K562 (cell line): ENCODE measurements around the gene GPRC5B. TPM values are rescaled to one million over a fixed set of nuclear protein-coding genes. Genes with fewer than 3 reads are reported as not detected.

ENCODE experiments used
- ATAC-seq: fragments of 200-7000 bp; cut with Tn5 transposase; 3 replicates; pipeline ENCODE4 v1.9.1; 2020; ENCODE audit warnings: moderate library complexity
- BruUV-seq: library from RNA; stranded (reverse); fragments of 400-500 nt; replicated peaks from 2 replicates; lab custom pipeline; 2021; lab: Mats Ljungman, UMichigan
- CTCF ChIA-PET: fragments of 300-600 bp; formaldehyde crosslinking; extraction: SDS; loops from one replicate; lab custom pipeline; 2021; ENCODE audit warnings: low intra/inter-chr PET ratio; lab: Yijun Ruan, JAX
- POLR2A ChIA-PET: fragments of 300-600, 350-650 bp; sonication (Branson Sonifier 250); formaldehyde crosslinking; extraction: SDS; loops from one replicate; lab custom pipeline; 2021; ENCODE audit warnings: antibody characterized with exemption, inconsistent platforms; lab: Yijun Ruan, JAX
- DNase-seq, 4 experiments: peaks; one replicate each; pipeline versions ENCODE4 v3.0.0 to v3.0.0-alpha.2; 2011 to 2018; ENCODE audit warnings: low spot score in 3 of 4, mixed read lengths in 3 of 4; ENCODE audit errors: extremely low read depth in 1 of 4
- FAIRE-seq: peaks from 2 replicates; lab custom pipeline; 2011; peaks lifted over from hg19 to GRCh38; lab: Jason Lieb, UNC
- H2AFZ ChIP-seq: 2 replicates; pipeline ENCODE4 v1.6.0; 2011; ENCODE audit warnings: low read depth, low read length, control low read depth, inconsistent platforms
- H3K27ac ChIP-seq: fragments of 200-600 bp; 3 replicates; pipeline ENCODE4 v1.8.0; 2011; ENCODE audit warnings: low read depth, mild to moderate bottlenecking, control low read depth, inconsistent platforms, low read length, moderate library complexity, mixed read lengths; ENCODE audit errors: extremely low read depth
- H3K27me3 ChIP-seq, 2 experiments: fragments of 300-600 bp in 1 of 2; 2 replicates in 1 of 2; 3 replicates in 1 of 2; pipeline versions ENCODE4 v1.6.0 to v1.8.0; 2011; ENCODE audit warnings: inconsistent platforms in 2 of 2, low read length in 2 of 2, mild to moderate bottlenecking in 1 of 2, mixed read lengths in 1 of 2, moderate library complexity in 1 of 2; ENCODE audit not compliant: control insufficient read depth in 2 of 2, insufficient read depth in 2 of 2
- H3K36me3 ChIP-seq: fragments of 300-600 bp; 3 replicates; pipeline ENCODE4 v1.8.0; 2011; ENCODE audit warnings: mild to moderate bottlenecking, low read length, inconsistent platforms; ENCODE audit not compliant: control insufficient read depth, insufficient read depth
- H3K4me1 ChIP-seq, 2 experiments: fragments of 200-600 bp in 1 of 2; replicated peaks in 1 of 2; 2 replicates in 1 of 2; 3 replicates in 1 of 2; pipeline versions ENCODE4 v1.5.1 to v1.8.0; 2011; ENCODE audit warnings: inconsistent platforms in 2 of 2, low read length in 2 of 2, mild to moderate bottlenecking in 1 of 2, mixed read lengths in 1 of 2, moderate library complexity in 1 of 2; ENCODE audit not compliant: control insufficient read depth in 2 of 2, insufficient read depth in 2 of 2
- H3K4me2 ChIP-seq: 2 replicates; pipeline ENCODE4 v1.6.1; 2011; ENCODE audit warnings: low read length, control low read depth, inconsistent platforms, mixed read lengths; ENCODE audit not compliant: insufficient read depth
- H3K4me3 ChIP-seq: fragments of 200-600 bp; sonication (generic), shearing (Covaris generic); 2 replicates; pipeline ENCODE4 v1.5.1; 2016; ENCODE audit warnings: control low read depth, inconsistent platforms
- H3K79me2 ChIP-seq: fragments of 200-600 bp; 3 replicates; pipeline ENCODE4 v1.8.0; 2011; ENCODE audit warnings: low read length, inconsistent platforms; ENCODE audit not compliant: control insufficient read depth, insufficient read depth
- H3K9ac ChIP-seq, 2 experiments: 2 replicates each; pipeline versions ENCODE4 v1.6.0 to v1.6.1; 2011; ENCODE audit warnings: low read depth in 2 of 2, low read length in 2 of 2, control low read depth in 1 of 2, inconsistent platforms in 1 of 2, mild to moderate bottlenecking in 1 of 2, mixed read lengths in 1 of 2; ENCODE audit not compliant: insufficient read depth in 1 of 2
- H3K9me1 ChIP-seq: one replicate; pipeline ENCODE4 v1.6.0; 2011; ENCODE audit warnings: inconsistent platforms, mild to moderate bottlenecking, low read length, moderate library complexity; ENCODE audit not compliant: control insufficient read depth, insufficient read depth
- H3K9me3 ChIP-seq: replicated peaks from 2 replicates; pipeline ENCODE4 v1.5.1; 2011; ENCODE audit warnings: low read depth, low read length, inconsistent platforms; ENCODE audit not compliant: control insufficient read depth, insufficient read depth
- H4K20me1 ChIP-seq: replicated peaks from 2 replicates; pipeline ENCODE4 v1.6.1; 2011; ENCODE audit warnings: low read length, inconsistent platforms, mixed read lengths; ENCODE audit not compliant: control insufficient read depth, insufficient read depth
- ARID2 ChIP-seq: fragments of 450-650 bp; IDR thresholded peaks from 2 replicates; pipeline ENCODE4 v1.6.1; 2017; ENCODE audit warnings: antibody characterized with exemption, mild to moderate bottlenecking
- GATAD2B ChIP-seq: fragments of 450-650 bp; IDR thresholded peaks from 2 replicates; pipeline ENCODE4 v1.6.1; 2017; ENCODE audit warnings: mild to moderate bottlenecking, borderline replicate concordance
- HNRNPLL ChIP-seq: fragments of 200-400 bp; formaldehyde crosslinking; IDR thresholded peaks from 2 replicates; pipeline ENCODE4 v1.6.1; 2017; ENCODE audit warnings: low read length, low read depth, mild to moderate bottlenecking; ENCODE audit not compliant: poor library complexity, severe bottlenecking
- ILF3 ChIP-seq: fragments of 450-650 bp; IDR thresholded peaks from 2 replicates; pipeline ENCODE4 v1.6.1; 2018; ENCODE audit warnings: antibody characterized with exemption, mild to moderate bottlenecking, moderate library complexity, borderline replicate concordance
- KDM4B ChIP-seq, 2 experiments: fragments of 450-650 bp in 1 of 2; sonication (generic) in 1 of 2; IDR thresholded peaks; 2 replicates each; pipeline ENCODE4 v1.6.1; 2016 to 2017; ENCODE audit warnings: borderline replicate concordance in 2 of 2, antibody characterized with exemption in 1 of 2, low read depth in 1 of 2, mild to moderate bottlenecking in 1 of 2
- MYBL2 ChIP-seq, 2 experiments: fragments of 450-650 bp in 1 of 2; sonication (generic) in 1 of 2; formaldehyde crosslinking in 1 of 2; IDR thresholded peaks; 2 replicates each; pipeline versions ENCODE4 v1.6.1 to v1.8.1; 2017 to 2022; ENCODE audit warnings: borderline replicate concordance in 1 of 2, inconsistent platforms in 1 of 2, low read depth in 1 of 2, mild to moderate bottlenecking in 1 of 2, missing genetic modification reagents in 1 of 2, moderate library complexity in 1 of 2
- MYC ChIP-seq, 2 experiments: fragments of 250-450 bp in 1 of 2; sonication (Bioruptor Pico) in 1 of 2; IDR thresholded peaks; 2 replicates each; pipeline versions ENCODE4 v1.5.1 to v1.6.1; 2012 to 2021; ENCODE audit warnings: low read depth in 2 of 2, borderline replicate concordance in 1 of 2, improper control_type of control experiment in 1 of 2, low read length in 1 of 2, mild to moderate bottlenecking in 1 of 2, moderate library complexity in 1 of 2
- RAD21 ChIP-seq, 2 experiments: fragments of 250-450 bp in 1 of 2; fragments of 450-650 bp in 1 of 2; sonication (Bioruptor Pico) in 1 of 2; formaldehyde crosslinking in 1 of 2; IDR thresholded peaks in 1 of 2; conservative IDR thresholded peaks in 1 of 2; 2 replicates each; pipeline versions ENCODE4 v1.4.0 to v1.8.0; 2020 to 2022; ENCODE audit warnings: mild to moderate bottlenecking in 2 of 2, moderate library complexity in 1 of 2
- RBM25 ChIP-seq: fragments of 200-400 bp; formaldehyde crosslinking; IDR thresholded peaks from 2 replicates; pipeline ENCODE4 v1.6.1; 2018; ENCODE audit warnings: low read length, low read depth, moderate library complexity; ENCODE audit not compliant: severe bottlenecking
- SMARCB1 ChIP-seq: IDR thresholded peaks from 2 replicates; pipeline ENCODE4 v1.6.1; 2011; ENCODE audit warnings: improper control_type of control experiment, low read depth; ENCODE audit not compliant: insufficient read length
- STAG1 ChIP-seq: sonication (generic); formaldehyde crosslinking; IDR thresholded peaks from 2 replicates; pipeline ENCODE4 v1.5.0; 2020; ENCODE audit warnings: missing genetic modification reagents, borderline replicate concordance
- ZBED1 ChIP-seq: IDR thresholded peaks from 2 replicates; pipeline ENCODE4 v1.6.1; 2014
- ZBTB1 ChIP-seq: sonication (generic); formaldehyde crosslinking; IDR thresholded peaks from 2 replicates; pipeline ENCODE4 v1.8.1; 2023; ENCODE audit warnings: missing genetic modification reagents, low read depth, mild to moderate bottlenecking, borderline replicate concordance
- ZFP36 ChIP-seq: fragments of 150-350 bp; IDR thresholded peaks from 2 replicates; pipeline ENCODE4 v1.6.1; 2018; ENCODE audit warnings: low read length, low read depth; ENCODE audit not compliant: partially characterized antibody
- ZFPM2 ChIP-seq: fragments of 250-450 bp; sonication (Bioruptor Pico); IDR thresholded peaks from 2 replicates; pipeline ENCODE4 v1.5.1; 2022; ENCODE audit warnings: mild to moderate bottlenecking
- WGBS: fragments of 100-300 bp; shearing (Covaris generic); methylation state at CpG from one replicate; pipeline ENCODE4 v1.1.6; 2016; ENCODE audit warnings: low coverage, mixed read lengths; ENCODE audit not compliant: insufficient coverage; ENCODE audit errors: missing lambda C conversion rate; 5-methylcytosine and 5-hydroxymethylcytosine counted together
- in situ Hi-C: fragments of 300-500 bp; cut with MboI; formaldehyde crosslinking; loops from 4 replicates; pipeline ENCODE4 v1.15.0; 2018; ENCODE audit warnings: inconsistent platforms, mixed read lengths
- intact Hi-C: fragments of 100-400 bp; cut with micrococcal nuclease; formaldehyde crosslinking; loops from 2 replicates; pipeline ENCODE4 v1.14.2; 2022
- polyA plus RNA-seq, 8 experiments: library from polyadenylated mRNA; depleted of rRNA in 4 of 8; stranded (reverse) in 5 of 8; unstranded in 3 of 8; fragments of >200 nt; fragmentation: Nextera tagmentation in 2 of 8; fragmentation: Illumina TruSeq in 1 of 8; extraction: Ambion mirVana in 2 of 8; extraction: Trizol in 1 of 8; gene quantifications; 2 replicates each; pipeline versions ENCODE4 v1.2.1 to v1.2.3, GENCODE V29; 2011 to 2014; ENCODE audit warnings: inconsistent platforms in 1 of 8, missing spikeins in 1 of 8
- total RNA-seq, 7 experiments: library from RNA; depleted of rRNA in 6 of 7; stranded (reverse); fragments of >200 nt in 6 of 7; fragmentation: Illumina TruSeq in 2 of 7; extraction: Trizol in 2 of 7; gene quantifications; 2 replicates each; pipeline versions ENCODE4 v1.2.1 to v1.2.3, GENCODE V29; 2011 to 2021; ENCODE audit warnings: low replicate concordance in 1 of 7
- TF ChIP-seq, protein P1 (sequence below): sonication (generic); formaldehyde crosslinking; IDR thresholded peaks from 2 replicates; pipeline ENCODE4 v1.8.0; 2022; ENCODE audit warnings: mild to moderate bottlenecking, low read depth, missing genetic modification reagents

The GPRC5B gene
- total and polyA plus RNA-seq, 9 of the 15 experiments (the other 6 are each of a cell fraction or from before 2014, with no cell fraction given) = 0.65 to 5.5 (median 1.3) TPM

DNA sequence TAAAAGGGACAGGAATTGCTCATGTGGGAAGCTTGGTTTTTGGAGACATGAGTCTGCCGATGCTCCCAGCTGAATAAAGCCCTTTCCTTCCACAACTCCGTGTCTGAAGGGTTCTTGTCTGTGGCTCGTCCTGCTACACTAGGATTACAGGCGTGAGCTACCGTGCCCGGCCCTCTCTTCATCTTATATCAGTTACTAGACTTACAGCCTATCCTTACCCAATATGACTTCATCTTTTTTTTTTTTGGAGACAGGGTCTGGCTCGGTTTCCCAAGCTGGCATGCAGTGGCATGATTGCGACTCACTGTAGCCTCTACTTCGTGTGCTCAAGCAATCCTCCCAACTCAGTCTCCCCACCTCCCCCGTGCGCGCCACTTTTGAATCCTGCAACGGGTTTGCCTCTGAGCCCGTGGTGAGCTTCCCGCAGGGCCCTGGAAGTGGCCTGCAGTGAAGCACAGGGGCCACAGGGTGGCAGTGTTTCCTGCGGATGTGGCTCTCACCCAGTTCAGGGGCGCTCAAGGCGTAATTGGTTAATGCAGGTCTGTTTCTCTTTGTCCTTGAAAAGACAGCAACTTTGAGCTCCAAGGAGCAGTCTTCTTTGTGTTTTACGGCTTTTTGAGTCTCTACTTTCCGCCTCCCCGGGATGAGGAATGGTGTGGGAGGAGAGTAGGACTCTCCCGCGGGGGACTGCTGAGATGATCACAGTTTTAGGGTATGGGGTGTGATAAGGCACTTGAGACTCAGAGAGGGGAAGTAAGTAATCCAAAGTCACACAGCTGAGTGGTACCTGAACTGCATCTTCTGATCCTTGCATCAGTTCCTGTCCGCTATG, 22.7 kb upstream of the GPRC5B start:
- ATAC-seq (peak; percentile 100), FAIRE-seq (peak; percentile 94), DNase-seq (peak; percentile 78 to 84 (median 82))
- Histone ChIP-seq H3K9me3 (no peaks in the 10 kb centered on the region), H4K20me1 (0 out of 2 replicates have a peak, but pooled peaks cover 3% of the 10 kb centered on the region), H3K79me2 (no peaks in the 10 kb centered on the region), H3K4me1 (no peaks in the 10 kb centered on the region), H3K9ac (no peak overlapping the region), H3K27ac (no peak overlapping the region), H3K27me3 (peaks cover 0 to 19% of the 10 kb centered on the region in 2 experiments; a peak in 4 of 5 replicates), H3K9me1 (no peaks in the 10 kb centered on the region), H3K4me3 (no peak overlapping the region), H2AFZ (0 out of 2 replicates have a peak overlapping the region, but pooled peaks have one; percentile 29), H3K36me3 (no peaks in the 10 kb centered on the region), H3K4me2 (no peak overlapping the region)
- no TSS peak for BruUV-seq
- 4% methylated on average over 24 of the region's 24 CpGs for WGBS
- POLR2A ChIA-PET = interaction anchor here (1.1 to 1.5 kb wide), 4 partner anchors 9 to 478 kb away, joined by 3 to 6 read pairs (median 4); no protein-coding TSS in a partner anchor
- intact Hi-C loops = loop anchor here (1.0 to 2.0 kb wide), 2 partner anchors 393 to 475 kb away; no protein-coding TSS in a partner anchor
- in situ Hi-C loops = loop anchor here (5.0 kb wide), 1 partner anchor 395 kb away; no protein-coding TSS in a partner anchor
- CTCF ChIA-PET = interaction anchor here (0.5 to 2.2 kb wide), 5 partner anchors 95 to 693 kb away, joined by 3 to 12 read pairs (median 4); no protein-coding TSS in a partner anchor
- TF ChIP-seq ZBED1 = no peak
- TF ChIP-seq GATAD2B = no peak
- TF ChIP-seq, protein P1, sequence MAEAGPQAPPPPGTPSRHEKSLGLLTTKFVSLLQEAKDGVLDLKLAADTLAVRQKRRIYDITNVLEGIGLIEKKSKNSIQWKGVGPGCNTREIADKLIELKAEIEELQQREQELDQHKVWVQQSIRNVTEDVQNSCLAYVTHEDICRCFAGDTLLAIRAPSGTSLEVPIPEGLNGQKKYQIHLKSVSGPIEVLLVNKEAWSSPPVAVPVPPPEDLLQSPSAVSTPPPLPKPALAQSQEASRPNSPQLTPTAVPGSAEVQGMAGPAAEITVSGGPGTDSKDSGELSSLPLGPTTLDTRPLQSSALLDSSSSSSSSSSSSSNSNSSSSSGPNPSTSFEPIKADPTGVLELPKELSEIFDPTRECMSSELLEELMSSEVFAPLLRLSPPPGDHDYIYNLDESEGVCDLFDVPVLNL (CRISPR knock-in tag) = 0 out of 2 replicates have a peak, but pooled peaks have one; percentile 54
- peak; percentile 67; the same call in 1 of the 2 replicates for TF ChIP-seq STAG1 (CRISPR knock-in tag)
- TF ChIP-seq RAD21 (CRISPR knock-in tag; conservative IDR thresholded peaks at IDR 0.05 in 1 of 2, IDR thresholded peaks at IDR 0.05 in 1 of 2) = peak; percentile 80 to 91
- TF ChIP-seq ILF3 = no peak
- TF ChIP-seq ZBTB1 (CRISPR knock-in tag) = no peak
- TF ChIP-seq SMARCB1 = no peak
- peak; percentile 34; the same call in 1 of the 2 replicates for TF ChIP-seq MYC (IDR thresholded peaks at IDR 0.05; ENCODE audit: low read depth, low read length)
- TF ChIP-seq MYC (CRISPR knock-in tag; IDR thresholded peaks at IDR 0.05; ENCODE audit: borderline replicate concordance, low read depth) = no peak
- TF ChIP-seq HNRNPLL = peak; percentile 24
- peak; percentile 78 for TF ChIP-seq RBM25
- 0 out of 2 replicates have a peak, but pooled peaks have one; percentile 16 for TF ChIP-seq MYBL2 (IDR thresholded peaks at IDR 0.05; ENCODE audit: low read depth)
- no peak for TF ChIP-seq MYBL2 (CRISPR knock-in tag; IDR thresholded peaks at IDR 0.05; ENCODE audit: borderline replicate concordance)
- 0 out of 2 replicates have a peak, but pooled peaks have one; percentile 9 for TF ChIP-seq ARID2
- peak; percentile 61 for TF ChIP-seq ZFP36
- no peak for TF ChIP-seq ZFPM2
- no peak for TF ChIP-seq KDM4B (IDR thresholded peaks at IDR 0.05; ENCODE audit: borderline replicate concordance in 2 of 2, low read depth in 1 of 2)
